DOHH2 (cell line): ENCODE data around the gene NPC2.

ENCODE experiments used
- H3F3A ChIP-seq: fragments of 200-600 bp; sonication (generic), shearing (Covaris generic); 2 replicates; pipeline ENCODE4 v1.6.0; 2016; ENCODE audit warnings: antibody characterized with exemption, mild to moderate bottlenecking; ENCODE audit not compliant: control insufficient read depth, insufficient read depth
- H3K27ac ChIP-seq: fragments of 200-600 bp; sonication (generic); 2 replicates; pipeline ENCODE4 v1.5.1; 2014; ENCODE audit warnings: low read depth, mild to moderate bottlenecking, low read length, moderate library complexity
- H3K27me3 ChIP-seq: fragments of 200-600 bp; sonication (generic); 2 replicates; pipeline ENCODE4 v1.6.1; 2014; ENCODE audit warnings: mild to moderate bottlenecking, low read length, mixed read lengths; ENCODE audit not compliant: control insufficient read depth
- H3K36me3 ChIP-seq: fragments of 200-600 bp; sonication (generic); 2 replicates; pipeline ENCODE4 v1.6.1; 2014; ENCODE audit warnings: mild to moderate bottlenecking, low read length, moderate library complexity, mixed read lengths; ENCODE audit not compliant: control insufficient read depth
- H3K4me1 ChIP-seq: fragments of 200-600 bp; sonication (generic); 2 replicates; pipeline ENCODE4 v1.6.1; 2014; ENCODE audit warnings: mild to moderate bottlenecking, low read length, mixed read lengths; ENCODE audit not compliant: control insufficient read depth
- H3K4me2 ChIP-seq: fragments of 200-600 bp; sonication (generic); 2 replicates; pipeline ENCODE4 v1.6.0; 2014; ENCODE audit warnings: mild to moderate bottlenecking, low read length, moderate library complexity
- H3K4me3 ChIP-seq: fragments of 200-600 bp; sonication (generic); 2 replicates; pipeline ENCODE4 v1.5.1; 2014; ENCODE audit warnings: mild to moderate bottlenecking, low read length, mixed read lengths
- H3K79me2 ChIP-seq: fragments of 200-600 bp; sonication (generic); 2 replicates; pipeline ENCODE4 v1.6.1; 2014; ENCODE audit warnings: mild to moderate bottlenecking, low read length, mixed read lengths; ENCODE audit not compliant: control insufficient read depth
- H3K9me2 ChIP-seq: fragments of 200-600 bp; sonication (generic); replicated peaks from 2 replicates; pipeline ENCODE4 v1.6.1; 2014; ENCODE audit warnings: mild to moderate bottlenecking, low read length, mixed read lengths; ENCODE audit not compliant: control insufficient read depth
- H3K9me3 ChIP-seq: fragments of 200-600 bp; sonication (generic); 2 replicates; pipeline ENCODE4 v1.6.1; 2014; ENCODE audit warnings: antibody characterized with exemption, low read length, mixed read lengths; ENCODE audit not compliant: control insufficient read depth, insufficient read depth
- H4K20me1 ChIP-seq: fragments of 200-600 bp; sonication (generic); 2 replicates; pipeline ENCODE4 v1.6.0; 2014; ENCODE audit warnings: low read depth, mild to moderate bottlenecking, antibody characterized with exemption, low read length, moderate library complexity; ENCODE audit not compliant: control insufficient read depth, insufficient read depth
- CTCF ChIP-seq: fragments of 200-600 bp; sonication (generic); IDR thresholded peaks from one replicate; pipeline ENCODE4 v1.5.1; 2014; ENCODE audit warnings: antibody characterized with exemption, mild to moderate bottlenecking, low read depth, low read length; ENCODE audit not compliant: poor library complexity, severe bottlenecking
- EZH2phosphoT487 ChIP-seq: fragments of 200-600 bp; sonication (generic); IDR thresholded peaks from 2 replicates; pipeline ENCODE4 v1.6.1; 2017; ENCODE audit warnings: borderline replicate concordance, mild to moderate bottlenecking, antibody characterized with exemption, low read length, moderate library complexity, mixed read lengths

The NPC2 gene

GRCh38 chr14:74507840-74508239 lies 14.7 kb upstream of the NPC2 start:
- H3K27me3 ChIP-seq = no peaks in the 10 kb centered on the region; the same call in 1 of the 2 replicates
- no peak overlapping the region for H3K4me3 ChIP-seq
- peaks cover 12% of the 10 kb centered on the region for H3K4me1 ChIP-seq
- H4K20me1 ChIP-seq = no peaks in the 10 kb centered on the region
- no peaks in the 10 kb centered on the region for H3K9me3 ChIP-seq
- no peak overlapping the region for H3K27ac ChIP-seq
- H3K4me2 ChIP-seq = no peak overlapping the region
- H3K36me3 ChIP-seq = no peaks in the 10 kb centered on the region
- H3F3A ChIP-seq = no peaks in the 10 kb centered on the region
- no peaks in the 10 kb centered on the region for H3K79me2 ChIP-seq
- H3K9me2 ChIP-seq = no peaks in the 10 kb centered on the region
- no peak for TF ChIP-seq EZH2phosphoT487
- TF ChIP-seq CTCF = no peak

- no peaks in the 10 kb centered on the region for H3K9me3 ChIP-seq
- peaks cover 12% of the 10 kb centered on the region for H3K4me1 ChIP-seq
- no peaks in the 10 kb centered on the region; the same call in 1 of the 2 replicates for H3K27me3 ChIP-seq
- no peak overlapping the region for H3K4me3 ChIP-seq
- no peak overlapping the region for H3K27ac ChIP-seq
- TF ChIP-seq CTCF (no peak), EZH2phosphoT487 (no peak)
- no peaks in the 10 kb centered on the region for H3K36me3 ChIP-seq
- H3K4me2 ChIP-seq = no peak overlapping the region
- H3K79me2 ChIP-seq = no peaks in the 10 kb centered on the region
- H4K20me1 ChIP-seq = no peaks in the 10 kb centered on the region
- H3F3A ChIP-seq = no peaks in the 10 kb centered on the region
- H3K9me2 ChIP-seq = no peaks in the 10 kb centered on the region
These were observed 14.0 kb upstream of the NPC2 start for GRCh38 chr14:74507085-74507484.

GRCh38 chr14:74506411-74506851 lies 13.3 kb upstream of the NPC2 start:
- H3K36me3 ChIP-seq = no peaks in the 10 kb centered on the region
- H3F3A ChIP-seq = no peaks in the 10 kb centered on the region
- H4K20me1 ChIP-seq = 0 out of 2 replicates have a peak, but pooled peaks cover 5% of the 10 kb centered on the region
- no peak overlapping the region for H3K27ac ChIP-seq
- no peaks in the 10 kb centered on the region; the same call in 1 of the 2 replicates for H3K27me3 ChIP-seq
- TF ChIP-seq EZH2phosphoT487 (no peak), CTCF (no peak)
- no peaks in the 10 kb centered on the region for H3K79me2 ChIP-seq
- H3K9me2 ChIP-seq = no peaks in the 10 kb centered on the region
- no peak overlapping the region for H3K4me2 ChIP-seq
- H3K4me1 ChIP-seq = peaks cover 12% of the 10 kb centered on the region
- no peaks in the 10 kb centered on the region for H3K9me3 ChIP-seq
- H3K4me3 ChIP-seq = no peak overlapping the region
